HT1080 (cell line): ENCODE results near the gene ERF. TPM values are rescaled to one million over a fixed set of nuclear protein-coding genes. Genes with fewer than 3 reads are reported as not detected.

ENCODE experiments used
- DNase-seq: peaks from one replicate; pipeline ENCODE4 v3.0.0-alpha.2; 2015; ENCODE audit warnings: low read depth
- total RNA-seq: library from RNA; depleted of rRNA; stranded (reverse); fragments of >200 nt; shearing (Covaris generic); gene quantifications from 2 replicates; pipeline ENCODE4 v1.2.3, GENCODE V29; 2014

The ERF gene
- total RNA-seq, 1 experiment from 2014 or later, result 102 TPM

- DNase-seq, result peak; percentile 59
Observed at GRCh38 chr19:42254089-42254849, 659 bp downstream of the ERF start.

DNA sequence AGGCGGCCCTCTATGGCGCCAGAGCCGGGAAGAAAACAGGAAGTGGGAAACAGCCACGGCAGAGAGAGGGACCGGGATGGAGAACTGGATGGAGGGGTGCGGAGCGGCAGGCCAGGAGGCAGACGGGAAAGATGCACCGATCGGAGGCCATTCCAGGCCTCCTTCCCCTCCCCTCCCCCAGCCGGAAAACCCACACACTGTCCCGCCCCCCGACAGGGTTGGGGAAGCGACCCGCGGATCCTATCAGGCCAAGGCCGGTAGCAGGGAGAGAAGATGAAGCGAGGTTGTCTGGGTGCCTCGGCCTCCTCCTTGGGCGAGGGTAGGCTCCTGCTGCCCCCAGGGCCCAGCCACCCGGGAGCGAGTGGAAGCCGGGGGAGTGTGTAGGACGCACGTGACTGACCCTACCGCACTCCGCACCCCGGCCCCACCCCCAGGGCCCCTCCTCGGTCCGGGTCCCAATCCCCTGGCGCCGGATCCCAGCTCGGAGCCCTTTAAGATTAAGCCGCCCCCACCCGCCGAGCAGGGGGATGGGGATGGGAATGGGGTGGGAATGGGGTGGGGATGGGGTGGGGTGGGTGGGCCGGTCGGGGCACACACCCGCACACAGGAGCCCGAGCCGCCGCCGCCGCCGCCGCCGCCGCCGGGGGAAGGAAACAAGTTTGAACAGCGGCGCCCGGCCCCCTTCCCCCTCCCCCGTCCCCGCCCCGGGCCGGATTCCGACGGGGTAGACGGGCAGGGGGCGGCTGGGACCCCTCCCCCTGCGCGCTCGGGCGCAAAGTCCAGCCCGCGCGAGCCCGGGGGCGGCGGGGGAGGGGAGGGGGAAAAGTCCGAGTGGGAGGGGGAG, 1.5 kb downstream of the ERF start:
- peak; percentile 53 for DNase-seq

DNA sequence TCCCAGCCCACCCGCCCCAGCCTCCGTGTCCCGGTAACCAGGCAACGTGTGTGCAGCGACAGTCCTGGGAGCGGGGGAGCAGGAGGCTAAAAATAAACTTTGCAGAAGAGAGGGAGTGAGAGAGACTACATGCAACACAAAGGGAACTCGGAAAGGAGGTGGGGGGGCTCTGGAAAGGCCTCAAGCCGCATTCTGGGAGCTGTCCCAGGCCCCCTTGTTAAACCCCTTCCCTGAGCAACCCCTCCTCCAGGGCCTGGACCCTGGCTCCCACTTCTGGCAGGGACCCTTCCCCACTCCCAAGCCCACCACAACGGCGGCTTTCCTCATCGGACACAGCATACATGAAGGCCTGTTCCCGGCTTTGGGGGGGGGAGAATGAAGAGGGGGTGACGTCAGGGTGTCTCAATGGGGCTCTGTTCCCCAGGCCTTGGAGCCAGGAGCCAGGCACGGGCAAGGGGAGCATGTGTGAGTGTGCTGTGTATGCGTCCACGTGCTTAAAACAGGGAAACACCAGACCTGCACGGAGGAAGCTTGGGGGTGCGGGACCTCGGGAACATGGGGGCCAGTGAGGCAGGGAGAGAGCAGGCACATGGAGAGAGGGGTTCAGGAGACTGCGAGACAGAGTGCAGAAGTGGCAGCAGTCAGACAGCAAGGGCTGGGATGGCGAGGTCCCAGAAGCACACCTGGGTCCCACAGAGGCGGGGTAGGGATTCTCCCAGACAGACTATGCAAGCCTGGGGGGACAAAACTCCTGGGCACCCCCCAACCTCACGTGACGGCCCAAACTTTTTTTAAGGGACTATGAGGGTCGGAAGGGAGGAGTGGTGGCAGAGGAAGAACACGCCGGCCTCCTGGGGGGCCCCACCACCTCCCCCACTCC, 2.3 kb downstream of the ERF start:
- peak; percentile 45 for DNase-seq

DNA sequence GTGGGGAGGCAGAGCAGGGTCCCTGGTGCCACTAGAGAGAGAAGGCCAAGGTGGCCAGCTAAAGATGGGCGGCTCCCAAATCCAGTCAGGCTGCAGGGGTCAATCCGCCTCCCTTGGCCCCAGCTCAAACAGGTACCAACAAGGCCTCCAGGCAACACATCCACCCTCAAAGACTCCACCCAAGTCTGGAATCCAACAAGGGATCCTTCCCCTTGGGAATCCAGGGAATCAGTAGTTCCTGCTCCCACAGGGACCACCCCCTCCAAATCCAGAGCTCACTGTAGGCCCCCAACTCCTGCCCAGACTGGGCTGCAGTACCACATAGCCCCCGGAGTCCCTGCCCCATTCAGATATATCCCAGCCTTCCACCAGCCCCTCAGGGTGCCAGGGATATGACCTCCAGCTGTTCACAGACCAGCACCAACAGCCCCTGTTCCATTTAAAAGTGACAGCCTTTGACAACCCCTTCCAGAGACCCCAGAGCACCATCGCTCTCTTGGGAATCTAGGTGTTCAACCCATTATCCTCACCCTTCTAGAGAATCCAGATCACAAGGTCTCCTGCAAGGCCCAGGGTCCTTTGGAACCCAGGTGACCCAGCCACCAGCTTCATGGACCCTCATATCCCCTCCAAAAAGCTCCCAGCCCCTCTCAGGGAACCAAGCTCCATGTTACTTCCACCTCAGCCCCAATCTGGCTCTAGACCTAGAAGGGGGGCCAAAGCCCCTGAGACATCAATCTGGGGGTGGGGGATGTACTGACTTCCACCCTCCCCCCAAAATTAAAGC, 3.2 kb downstream of the ERF start:
- DNase-seq, result no peak

DNA sequence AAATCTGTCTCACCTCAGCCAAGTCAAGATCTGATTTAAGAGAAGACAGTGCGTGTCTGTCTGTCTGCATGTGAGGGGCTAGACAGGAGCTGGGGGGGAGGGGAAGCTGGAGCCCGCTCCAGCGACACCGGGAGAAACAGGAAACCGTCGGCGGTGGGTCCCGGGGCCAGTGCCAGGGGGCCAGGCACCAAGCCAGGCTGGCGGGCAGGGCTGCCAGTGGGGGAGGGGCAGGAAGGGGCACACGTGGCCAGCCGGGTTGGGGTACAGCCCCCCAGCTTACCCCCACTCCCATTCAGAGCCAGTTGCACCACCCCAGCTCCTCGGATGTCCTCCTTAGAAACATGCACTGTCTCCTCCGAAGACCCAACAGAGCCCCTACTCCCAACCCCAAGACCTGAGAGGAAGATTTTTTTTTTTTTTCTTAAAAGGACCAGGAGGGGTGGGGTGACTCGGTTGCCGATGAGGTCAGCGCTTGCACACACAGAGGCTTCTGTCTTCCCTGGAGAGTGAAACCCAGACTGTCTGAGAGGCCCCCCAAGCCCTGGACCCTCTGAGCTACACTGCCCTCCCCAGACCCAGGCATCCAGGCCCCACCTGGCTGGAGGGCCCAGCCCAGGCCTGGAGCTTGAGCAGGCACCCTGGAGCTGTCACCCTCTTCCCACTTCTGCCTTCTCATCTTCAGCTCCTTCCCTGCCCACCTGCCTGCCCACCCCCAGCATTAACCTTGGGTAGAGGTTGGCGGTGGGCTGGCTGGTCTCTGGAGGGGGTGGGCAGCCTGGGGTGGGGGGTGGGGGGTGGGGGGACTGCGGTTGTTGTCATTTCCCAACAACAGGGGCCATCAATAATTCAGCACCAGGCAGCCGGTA, 4.0 kb downstream of the ERF start:
- peak; percentile 71 for DNase-seq

GRCh38 chr19:42250183-42250665, 4.7 kb downstream of the ERF start:
- DNase-seq, result no peak

GRCh38 chr19:42249769-42250168, 5.2 kb downstream of the ERF start:
- no peak for DNase-seq

GRCh38 chr19:42249149-42249750, 5.7 kb downstream of the ERF start:
- DNase-seq, result no peak

- no peak for DNase-seq
Observed at GRCh38 chr19:42248270-42249148, 6.4 kb downstream of the ERF start.

DNA sequence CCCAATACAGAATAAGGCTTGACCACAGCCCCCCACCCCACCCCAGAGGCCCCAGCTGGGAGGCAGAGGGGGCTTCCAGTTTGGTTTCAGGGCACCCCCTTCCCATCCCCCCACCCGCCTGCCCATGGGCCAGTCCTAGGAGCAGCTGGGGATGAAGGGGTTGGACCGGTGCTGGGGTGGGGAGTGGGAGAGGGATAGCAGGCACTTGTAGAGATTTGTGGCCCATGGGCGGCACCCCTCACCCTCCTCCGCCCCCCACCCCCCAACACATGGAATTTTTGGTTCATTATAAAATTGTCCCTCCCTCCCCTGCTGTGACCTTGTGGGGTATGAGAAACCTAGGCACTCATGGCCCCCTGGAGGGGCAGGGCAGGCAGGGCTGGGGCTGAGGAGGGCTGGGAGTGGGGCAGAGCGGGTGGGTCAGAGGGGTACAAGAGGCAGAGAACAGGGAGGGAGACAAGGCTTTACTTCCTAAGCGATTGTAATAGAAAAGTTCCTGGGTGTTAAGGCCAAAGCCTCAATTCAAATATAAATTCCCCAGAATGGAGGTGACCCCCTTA, 7.2 kb downstream of the ERF start:
- no peak for DNase-seq

GRCh38 chr19:42246922-42247639, 7.8 kb downstream of the ERF start:
- DNase-seq, result no peak

DNA sequence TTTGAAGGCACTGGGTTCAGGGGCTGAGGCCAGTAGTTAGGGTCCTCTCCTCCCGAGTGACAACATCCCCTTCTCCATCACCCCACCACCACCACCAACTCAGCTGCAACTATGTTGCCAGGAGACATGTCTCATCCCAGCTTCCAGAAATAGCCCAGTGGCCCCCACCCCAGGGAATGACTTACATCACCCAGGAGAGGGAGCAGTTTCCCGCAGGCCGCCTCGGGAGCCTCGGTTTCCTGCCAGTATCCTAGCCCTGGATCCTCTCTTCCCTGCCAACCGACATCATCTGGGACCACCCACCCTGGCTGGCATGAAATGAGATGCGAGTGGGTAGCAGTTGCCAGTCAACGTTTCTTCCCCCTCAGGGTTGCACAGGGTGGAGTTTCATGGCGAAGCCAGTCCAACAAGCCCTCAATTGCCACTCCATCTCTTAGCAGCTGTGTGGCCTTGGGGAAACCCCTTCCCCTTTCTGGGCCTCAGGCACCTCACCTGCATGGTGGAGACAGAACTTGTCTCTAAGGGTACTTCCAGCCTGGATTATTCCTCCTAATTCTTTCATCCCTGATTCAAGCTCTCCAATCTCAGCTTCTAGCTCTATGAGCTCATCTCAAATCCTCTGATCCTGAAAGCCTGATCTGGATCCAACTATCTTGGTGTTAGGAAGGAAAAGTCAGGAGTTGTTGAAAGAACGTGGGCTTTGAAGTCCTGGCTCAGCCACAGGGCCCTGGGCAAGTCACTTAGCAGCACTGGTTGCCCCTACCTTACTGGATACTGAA, 8.6 kb downstream of the ERF start:
- peak; percentile 74 for DNase-seq

GRCh38 chr19:42245231-42245630, 9.7 kb downstream of the ERF start:
- DNase-seq, result no peak

DNA sequence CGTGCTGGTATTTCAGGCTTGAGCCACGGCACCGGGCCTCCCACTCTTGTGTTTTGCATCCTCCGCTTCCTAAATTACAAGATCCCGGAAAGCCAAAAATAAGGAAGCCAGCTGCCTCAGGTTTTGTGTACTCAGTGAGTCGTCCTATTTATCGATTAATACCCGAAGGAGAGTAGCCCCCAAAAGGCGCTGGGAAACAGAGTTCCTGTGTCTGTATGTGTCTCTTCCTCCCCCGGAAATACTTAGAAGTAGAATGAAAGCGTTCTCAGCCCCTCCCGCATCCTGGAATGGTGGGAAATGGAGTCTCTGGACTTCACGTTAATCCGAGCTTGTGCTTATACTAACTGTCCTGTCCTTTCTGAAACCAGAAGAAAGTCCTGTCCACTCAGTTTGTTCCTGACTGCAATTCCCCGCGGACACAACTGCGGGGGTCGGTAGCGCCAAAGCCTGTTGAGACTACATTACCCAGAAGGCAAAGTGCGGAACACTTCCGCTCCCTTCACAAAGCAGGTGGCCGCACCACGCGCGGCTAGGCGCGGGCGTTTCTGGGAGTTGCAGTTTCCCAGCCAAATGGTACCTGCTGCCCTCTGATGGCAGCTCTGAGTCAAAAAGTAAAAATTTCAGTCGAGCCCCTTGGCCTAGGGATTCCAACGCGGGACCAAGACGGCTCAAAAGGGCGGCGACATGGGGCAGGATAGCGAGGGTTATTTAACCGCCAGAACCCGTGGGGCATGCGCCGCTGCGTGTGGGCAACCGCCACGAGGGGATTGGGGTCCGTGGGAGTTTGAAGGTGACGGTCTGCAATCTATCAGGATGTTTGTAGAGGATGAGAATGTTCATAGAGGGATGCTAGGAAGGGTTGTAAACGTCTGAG, 10.3 kb downstream of the ERF start:
- peak; percentile 97 for DNase-seq
